ENCODE measurements around the gene PUM2. TPM values are rescaled to one million over a fixed set of nuclear protein-coding genes. Genes with fewer than 3 reads are reported as not detected.

PUM2 gene
- total RNA-seq, 4 donors from 2014 or later = 26.0 to 36.4 (median 29.6) TPM

GRCh38 chr2:20313659-20314058 is 37.0 kb downstream of the PUM2 start:
- DNase-seq (no peak), ATAC-seq (no peak)
- TF ChIP-seq CTCF (IDR thresholded peaks at IDR 0.05 in 4 of 5, conservative IDR thresholded peaks at IDR 0.05 in 1 of 5) (no peak), POLR2A (IDR thresholded peaks at IDR 0.05) (no peak)
- intact Hi-C loops (cut with DNase I; ENCODE audit: low total_unique reads) = no loop called here
- in situ Hi-C loops (cut with MboI; ENCODE audit: low sequenced_read_pairs in 4 of 4) = no loop called here
- Histone ChIP-seq H3K27ac (no peak overlapping the region), H3K9me3 (no peaks in the 10 kb centered on the region), H3K36me3 (peaks cover 2 to 60% of the 10 kb centered on the region in 2 donors), H3K27me3 (no peaks in the 10 kb centered on the region), H3K4me1 (no peaks in the 10 kb centered on the region), H3K4me3 (no peak overlapping the region)

- no peaks in the 10 kb centered on the region for H3K27me3 ChIP-seq
- H3K27ac ChIP-seq = no peak overlapping the region
- in situ Hi-C loops (cut with MboI; ENCODE audit: low sequenced_read_pairs in 4 of 4) = no loop called here
- H3K4me1 ChIP-seq = no peaks in the 10 kb centered on the region
- H3K4me3 ChIP-seq = no peak overlapping the region
- peaks cover 0 to 58% of the 10 kb centered on the region in 2 donors for H3K36me3 ChIP-seq
- H3K9me3 ChIP-seq = no peaks in the 10 kb centered on the region
- ATAC-seq (no peak), DNase-seq (no peak)
- no peak for TF ChIP-seq POLR2A (IDR thresholded peaks at IDR 0.05)
- intact Hi-C loops (cut with DNase I; ENCODE audit: low total_unique reads) = no loop called here
Measured at GRCh38 chr2:20309001-20309400, 41.6 kb downstream of the PUM2 start.

DNA sequence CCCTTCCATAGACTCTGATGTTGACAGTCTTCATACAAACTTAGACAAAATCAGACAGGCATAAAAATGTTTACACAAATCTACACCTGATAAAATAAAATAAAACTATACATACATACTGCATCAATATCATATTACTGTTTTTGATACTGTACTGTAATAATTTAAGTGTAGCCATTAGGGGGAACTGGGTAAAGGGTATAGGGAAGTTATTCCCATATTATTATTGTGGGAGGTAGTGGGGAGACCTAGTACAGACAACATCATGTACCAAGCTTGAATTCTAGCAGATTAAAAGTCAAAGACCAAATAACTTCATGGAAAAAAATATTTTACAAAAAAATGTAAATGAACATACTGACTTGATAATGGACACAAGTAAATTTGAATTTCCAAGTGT is 43.3 kb downstream of the PUM2 start:
- in situ Hi-C loops (cut with MboI; ENCODE audit: low sequenced_read_pairs in 4 of 4) = no loop called here
- no peaks in the 10 kb centered on the region for H3K9me3 ChIP-seq
- H3K27ac ChIP-seq = no peak overlapping the region
- intact Hi-C loops (cut with DNase I; ENCODE audit: low total_unique reads) = no loop called here
- no peak for TF ChIP-seq CTCF (IDR thresholded peaks at IDR 0.05 in 4 of 5, conservative IDR thresholded peaks at IDR 0.05 in 1 of 5)
- no peak for TF ChIP-seq POLR2A (IDR thresholded peaks at IDR 0.05)
- no peaks in the 10 kb centered on the region for H3K27me3 ChIP-seq
- H3K4me1 ChIP-seq = no peaks in the 10 kb centered on the region
- H3K36me3 ChIP-seq = peaks cover 0 to 60% of the 10 kb centered on the region in 2 donors
- no peak overlapping the region for H3K4me3 ChIP-seq
- ATAC-seq (no peak), DNase-seq (no peak)

DNA sequence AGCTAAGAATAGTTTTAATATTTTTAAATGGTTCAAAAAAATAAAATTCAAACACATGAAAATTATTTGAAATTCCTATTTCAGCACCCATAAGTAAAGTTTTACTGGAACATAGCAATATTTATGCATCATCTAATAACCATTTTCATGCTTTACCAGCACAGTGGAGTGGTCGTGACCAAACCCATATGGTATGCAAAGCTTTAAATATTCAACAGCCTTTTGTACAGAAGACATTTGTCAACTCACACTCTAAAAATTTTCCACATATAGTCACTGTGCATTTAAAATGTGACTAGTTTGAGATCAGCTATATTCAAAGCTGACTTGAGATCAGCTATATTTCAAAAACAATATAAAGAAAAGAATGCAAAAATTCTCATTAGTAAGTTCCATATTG is 46.2 kb downstream of the PUM2 start:
- Histone ChIP-seq H3K27ac (no peak overlapping the region), H3K9me3 (no peaks in the 10 kb centered on the region), H3K36me3 (peaks cover 0 to 44% of the 10 kb centered on the region in 2 donors), H3K4me3 (no peak overlapping the region), H3K4me1 (no peaks in the 10 kb centered on the region), H3K27me3 (no peaks in the 10 kb centered on the region)
- in situ Hi-C loops (cut with MboI; ENCODE audit: low sequenced_read_pairs in 4 of 4) = no loop called here
- ATAC-seq (no peak), DNase-seq (no peak)
- TF ChIP-seq CTCF (IDR thresholded peaks at IDR 0.05 in 4 of 5, conservative IDR thresholded peaks at IDR 0.05 in 1 of 5) = no peak
- no peak for TF ChIP-seq POLR2A (IDR thresholded peaks at IDR 0.05)
- intact Hi-C loops (cut with DNase I; ENCODE audit: low total_unique reads) = no loop called here

DNA sequence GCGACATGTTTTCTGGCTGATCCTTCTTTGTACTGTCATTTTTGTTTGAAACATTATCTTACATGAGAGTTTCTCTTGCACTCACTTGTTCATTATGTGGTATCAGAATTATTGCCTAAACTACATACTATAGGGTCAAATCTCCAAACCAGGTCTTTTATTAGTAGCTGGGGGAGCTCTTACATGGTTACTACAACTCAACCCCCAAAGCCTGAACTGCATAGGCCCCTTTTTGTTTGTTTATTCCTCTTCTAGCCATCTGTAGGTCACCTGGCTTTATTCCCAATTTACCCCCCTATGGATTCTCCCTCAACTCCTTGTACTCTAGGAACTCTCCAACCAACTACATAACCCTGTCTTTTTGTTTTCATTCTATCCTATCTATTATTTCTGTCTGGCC is 46.7 kb downstream of the PUM2 start:
- no peak for ATAC-seq
- H3K36me3 ChIP-seq = peaks cover 0 to 41% of the 10 kb centered on the region in 2 donors
- in situ Hi-C loops (cut with MboI; ENCODE audit: low sequenced_read_pairs in 4 of 4) (no loop called here), intact Hi-C loops (cut with DNase I; ENCODE audit: low total_unique reads) (no loop called here)
- H3K4me1 ChIP-seq = no peaks in the 10 kb centered on the region
- TF ChIP-seq POLR2A (IDR thresholded peaks at IDR 0.05) (no peak), CTCF (IDR thresholded peaks at IDR 0.05 in 4 of 5, conservative IDR thresholded peaks at IDR 0.05 in 1 of 5) (no peak)
- H3K9me3 ChIP-seq = no peaks in the 10 kb centered on the region
- no peak overlapping the region for H3K27ac ChIP-seq
- no peak for DNase-seq
- H3K27me3 ChIP-seq = no peaks in the 10 kb centered on the region
- H3K4me3 ChIP-seq = no peak overlapping the region

Data from gastrocnemius medialis (tissue), 4 donors.